Urothelium cell line (cell line): ENCODE data around the gene B4GALT3.
A peak's percentile ranks its signal among the peaks of the same experiment; 100 is the strongest.

Experiments
- DNase-seq: peaks from one replicate; pipeline ENCODE4 v3.0.0; 2011; ENCODE audit warnings: low spot score, mixed read lengths
- FAIRE-seq: peaks from 2 replicates; lab custom pipeline; 2011; peaks lifted over from hg19 to GRCh38; lab: Jason Lieb, UNC

Gene B4GALT3

DNA sequence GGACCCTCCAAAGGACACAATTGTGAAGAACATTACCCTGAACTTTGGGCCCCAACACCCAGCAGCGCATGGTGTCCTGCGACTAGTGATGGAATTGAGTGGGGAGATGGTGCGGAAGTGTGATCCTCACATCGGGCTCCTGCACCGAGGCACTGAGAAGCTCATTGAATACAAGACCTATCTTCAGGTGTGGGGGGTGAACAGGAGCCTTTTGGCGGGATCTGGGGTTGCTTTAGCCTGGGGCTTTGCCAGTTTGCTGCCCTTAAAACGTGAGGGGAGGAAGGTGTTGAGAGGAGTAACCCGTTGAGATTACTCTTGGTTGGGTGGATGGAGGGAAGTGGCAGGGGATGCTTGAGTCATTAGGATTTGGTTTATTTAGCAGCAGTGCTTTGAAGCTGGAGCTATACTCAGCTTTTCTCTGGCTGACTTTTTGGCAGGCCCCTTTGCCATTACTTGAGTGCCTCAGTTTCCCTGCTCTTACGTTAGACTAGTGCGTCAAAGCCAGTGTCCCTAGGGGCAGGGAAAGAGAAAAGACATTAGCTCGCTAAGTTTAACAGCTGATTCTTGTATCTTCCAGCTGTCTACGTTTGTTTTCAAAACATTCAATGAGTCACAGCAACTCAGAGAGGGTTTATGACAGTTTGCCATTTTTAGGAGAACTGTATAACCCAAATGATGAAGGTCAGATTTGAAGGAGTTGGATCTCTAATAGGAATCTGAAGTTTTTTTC lies 29.3 kb upstream of the B4GALT3 start:
- no peak for DNase-seq
- FAIRE-seq, result no peak

DNA sequence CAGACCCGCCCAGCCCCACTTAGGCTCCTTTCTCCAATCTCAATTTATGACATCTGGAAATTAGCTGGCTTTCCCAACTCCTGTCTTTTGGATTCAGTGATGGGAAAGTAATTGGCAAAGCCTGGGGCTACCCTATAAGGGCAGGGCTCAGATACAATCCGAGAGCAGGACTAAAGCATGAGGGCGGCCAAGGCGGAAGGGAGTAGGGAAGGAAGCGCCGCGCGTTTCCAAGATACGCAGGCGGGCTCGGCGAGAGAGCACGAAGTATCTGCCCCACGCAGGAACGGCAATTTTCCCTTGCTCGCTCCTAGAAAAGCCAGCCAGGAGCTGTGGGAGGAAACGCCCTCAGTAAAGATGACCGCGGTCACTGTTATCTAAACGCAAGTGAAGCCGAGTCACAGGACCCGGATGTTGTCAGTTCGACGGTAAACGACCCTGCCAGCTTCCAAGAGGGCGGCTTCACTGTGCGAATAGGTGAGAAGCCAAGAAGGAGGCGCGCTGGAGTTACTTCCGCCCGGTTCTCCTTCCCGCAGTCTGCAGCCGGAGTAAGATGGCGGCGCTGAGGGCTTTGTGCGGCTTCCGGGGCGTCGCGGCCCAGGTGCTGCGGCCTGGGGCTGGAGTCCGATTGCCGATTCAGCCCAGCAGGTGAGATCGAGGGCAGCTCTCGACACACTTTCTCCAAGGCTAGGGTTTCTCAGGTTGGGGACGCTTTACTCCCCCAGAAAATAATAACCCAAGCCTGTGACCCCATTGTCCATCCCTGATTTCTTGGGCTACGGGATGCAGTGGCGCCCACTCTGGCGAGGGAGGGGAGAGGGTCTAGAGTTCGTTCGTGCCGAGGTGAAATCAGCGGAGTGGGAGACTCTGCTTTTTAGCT lies 24.8 kb upstream of the B4GALT3 start, which contains the start of gene NDUFS2:
TSS of gene NDUFS2 (plus strand) at position 532 of the 877 bp plus-strand sequence. CDS start at position 551, 19 bp downstream.
- FAIRE-seq (no peak), DNase-seq (peak; percentile 96)

DNA sequence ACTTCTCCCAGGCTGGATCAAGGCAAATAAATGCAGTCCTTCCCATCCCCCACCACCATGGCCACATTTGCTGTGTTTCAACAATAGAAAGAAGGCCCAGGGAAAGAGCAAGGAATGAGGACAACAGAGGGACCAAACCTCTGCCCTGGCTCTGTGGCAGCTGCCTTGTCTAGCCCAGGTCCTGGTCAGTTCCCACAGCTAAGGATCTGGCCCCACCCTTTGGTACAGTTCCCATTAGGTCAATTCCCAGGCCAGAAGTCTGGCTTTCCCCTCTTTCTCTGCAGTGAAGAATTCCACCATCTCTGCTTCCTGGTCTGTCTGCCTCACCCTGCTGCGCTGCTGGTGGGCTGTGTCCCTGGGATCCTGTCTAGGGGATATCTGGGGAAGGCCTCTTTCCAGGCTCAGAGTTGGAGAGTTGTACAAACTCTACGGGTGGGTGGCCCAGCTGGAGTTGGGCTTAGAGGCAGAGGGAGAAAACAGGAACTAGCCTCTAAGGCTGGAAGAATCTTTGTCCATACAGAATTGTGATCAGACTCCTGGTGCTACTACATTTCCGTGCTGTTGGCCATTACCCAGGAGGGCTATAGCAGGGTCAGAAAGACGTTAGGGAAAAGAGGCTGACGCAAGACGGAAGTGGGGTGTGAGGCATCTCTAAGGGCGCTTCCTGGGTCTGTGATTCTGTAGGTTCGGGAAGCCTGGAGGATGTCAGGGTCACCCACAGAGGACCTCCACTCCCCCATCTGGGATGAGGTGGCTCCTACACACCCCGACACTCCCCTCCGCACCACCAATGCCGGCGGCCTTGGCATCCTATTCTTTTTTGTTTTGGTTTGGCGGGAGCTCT lies 23.9 kb upstream of the B4GALT3 start:
- DNase-seq, result no peak
- FAIRE-seq, result no peak

DNA sequence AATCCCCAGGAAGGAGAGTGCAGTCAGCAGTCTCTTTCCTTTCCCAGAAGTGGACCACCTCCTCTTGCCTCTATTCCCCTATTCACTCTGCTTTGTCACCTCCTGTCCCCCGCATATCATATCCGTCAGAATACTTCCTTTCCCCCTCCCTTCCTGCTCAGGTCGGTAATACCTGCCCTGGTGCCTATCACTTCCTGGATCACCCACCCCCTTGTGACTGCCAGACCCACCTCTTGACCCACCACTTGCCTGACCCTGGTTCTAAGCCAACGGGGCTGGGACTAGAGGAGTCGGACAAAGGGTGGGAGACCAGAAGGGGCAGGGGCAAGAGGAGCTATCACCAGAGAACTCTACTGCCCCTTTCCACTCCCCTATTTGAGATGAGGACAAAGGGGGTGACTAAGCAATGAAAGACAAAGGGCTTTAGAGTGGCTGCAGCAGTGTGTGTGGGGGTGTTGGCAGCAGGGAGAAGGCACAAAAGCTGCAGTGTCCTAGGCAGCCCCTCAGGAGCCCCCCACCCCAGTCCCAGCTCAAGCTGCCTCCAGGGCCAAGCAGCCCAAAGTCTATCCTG lies 23.2 kb upstream of the B4GALT3 start:
- no peak for FAIRE-seq
- DNase-seq, result no peak

DNA sequence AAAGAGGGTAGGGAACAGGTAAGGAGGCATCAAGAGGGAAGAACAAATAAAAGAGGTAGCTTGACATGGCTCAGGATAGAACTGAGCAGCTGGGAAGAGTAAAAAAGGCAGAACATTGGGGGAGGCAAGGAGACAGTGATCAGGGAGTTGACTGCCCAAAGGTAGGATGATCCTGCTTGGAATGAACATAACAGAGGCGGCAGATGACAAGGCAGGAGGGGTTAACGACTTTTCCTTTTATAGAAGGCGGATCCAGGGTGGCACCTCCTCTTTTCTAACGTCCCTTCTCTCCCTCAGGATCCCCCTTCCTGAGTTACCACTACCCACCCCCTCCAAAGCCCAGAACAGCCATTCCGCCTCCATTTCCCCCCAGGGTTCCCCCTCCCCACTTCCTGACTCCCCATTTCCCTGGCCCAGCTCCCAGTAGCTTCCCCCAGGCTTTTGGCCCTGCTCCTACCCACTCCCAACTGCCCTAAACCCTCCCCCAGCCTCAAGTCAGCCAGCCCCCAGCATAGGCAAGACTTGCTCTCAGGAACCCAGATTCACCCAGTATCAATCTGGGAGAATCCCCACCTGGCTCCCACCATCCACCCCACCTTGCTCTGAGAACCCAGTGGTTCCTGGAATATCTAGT lies 22.3 kb upstream of the B4GALT3 start:
- FAIRE-seq, result no peak
- no peak for DNase-seq

DNA sequence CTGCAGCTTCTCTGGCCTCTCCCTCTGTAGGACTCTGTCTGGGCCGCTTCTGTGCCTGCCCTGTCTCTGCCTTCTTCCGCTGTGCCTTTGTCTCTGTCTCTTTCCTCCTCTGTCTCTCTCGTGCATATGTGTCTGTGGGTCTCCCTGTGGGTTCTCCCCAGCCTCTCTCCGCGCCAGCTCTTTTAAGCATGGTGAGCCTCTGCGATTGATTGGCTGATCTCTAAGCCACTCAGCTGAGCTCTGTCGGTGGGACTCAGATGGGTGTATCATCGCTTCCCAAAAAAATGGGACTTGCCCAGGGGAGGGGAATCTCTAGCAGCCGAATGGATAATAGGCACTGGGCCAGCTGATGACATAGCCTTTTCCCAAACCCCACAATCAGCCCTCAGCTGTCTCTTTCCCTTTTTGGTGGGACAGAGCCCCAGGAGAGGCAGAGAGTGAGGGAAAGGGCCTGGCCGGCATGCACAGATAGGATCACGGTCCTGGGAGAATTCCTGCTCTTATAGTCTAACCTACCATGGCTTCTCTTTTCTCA lies 21.7 kb upstream of the B4GALT3 start, which contains the start of gene ADAMTS4:
TSS of gene ADAMTS4 (minus strand) at position 158 of the 535 bp plus-strand sequence. CDS start 427 bp downstream, outside the sequence.
- no peak for DNase-seq
- FAIRE-seq, result no peak

DNA sequence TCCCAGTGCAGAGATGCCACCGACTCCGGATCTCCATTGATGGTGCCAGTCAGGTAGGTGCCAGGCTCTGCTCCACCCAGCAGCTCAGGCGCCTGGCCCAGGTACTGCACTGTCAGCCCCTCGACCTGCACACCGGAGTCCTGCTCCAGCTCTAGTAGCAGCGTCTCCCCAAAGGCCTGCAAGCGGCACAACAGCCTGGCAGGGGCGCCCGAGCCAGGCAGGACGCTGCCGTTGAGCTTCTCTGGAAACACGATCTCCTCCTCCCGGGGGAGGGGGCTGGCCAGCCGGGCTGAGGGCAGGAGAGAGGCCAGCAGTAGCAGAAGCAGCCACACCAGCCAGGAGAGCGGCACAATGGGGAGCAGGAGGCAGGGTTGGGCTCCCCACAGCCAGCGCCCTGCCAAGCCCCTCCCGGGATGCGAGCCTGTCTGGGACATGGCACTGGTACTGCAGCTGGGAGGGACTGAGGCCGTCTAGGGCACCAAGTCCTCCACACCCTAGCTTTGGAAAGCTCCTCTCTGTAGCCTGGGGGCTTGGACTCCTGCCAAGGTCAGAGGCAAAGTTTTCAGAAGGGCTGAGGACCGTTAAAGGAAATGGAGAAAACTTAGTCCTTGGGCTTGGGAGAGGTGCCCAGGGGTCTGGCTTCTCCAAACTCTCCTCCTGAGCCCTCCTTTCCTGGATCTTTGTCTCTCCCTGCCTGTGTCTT lies 21.0 kb upstream of the B4GALT3 start:
- DNase-seq, result no peak
- FAIRE-seq, result no peak

DNA sequence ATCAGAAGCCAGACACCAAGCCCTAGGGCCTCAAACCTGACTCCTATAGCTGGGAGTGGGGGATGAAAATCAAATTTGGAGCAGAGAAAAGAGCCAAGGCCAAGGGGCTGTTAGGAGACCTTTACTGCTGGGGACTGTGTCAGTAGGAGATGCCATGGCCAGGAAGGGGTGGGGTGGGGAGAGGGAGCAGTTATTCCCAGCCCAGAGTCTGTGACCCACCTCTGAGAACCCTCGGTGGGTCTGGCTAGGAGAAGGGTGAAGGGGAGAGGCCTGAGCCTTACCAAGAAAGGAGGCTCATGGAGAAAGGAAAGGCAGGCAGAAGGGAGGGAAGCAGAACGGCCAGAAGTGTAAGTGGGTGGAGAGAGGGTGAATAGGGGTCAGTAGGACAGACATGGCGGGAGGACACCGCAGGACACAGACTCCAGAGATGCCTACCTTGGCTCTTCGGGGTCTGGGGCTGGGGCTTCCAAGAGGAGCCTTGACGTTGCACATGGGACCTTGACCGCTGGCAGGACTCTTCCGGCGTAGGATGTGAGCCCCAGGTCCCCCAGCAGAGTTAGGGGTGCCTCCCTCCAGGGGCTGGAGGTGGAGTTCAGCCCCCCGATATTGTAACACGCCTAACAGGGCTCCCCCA lies 20.4 kb upstream of the B4GALT3 start:
- DNase-seq, result no peak
- FAIRE-seq, result no peak

DNA sequence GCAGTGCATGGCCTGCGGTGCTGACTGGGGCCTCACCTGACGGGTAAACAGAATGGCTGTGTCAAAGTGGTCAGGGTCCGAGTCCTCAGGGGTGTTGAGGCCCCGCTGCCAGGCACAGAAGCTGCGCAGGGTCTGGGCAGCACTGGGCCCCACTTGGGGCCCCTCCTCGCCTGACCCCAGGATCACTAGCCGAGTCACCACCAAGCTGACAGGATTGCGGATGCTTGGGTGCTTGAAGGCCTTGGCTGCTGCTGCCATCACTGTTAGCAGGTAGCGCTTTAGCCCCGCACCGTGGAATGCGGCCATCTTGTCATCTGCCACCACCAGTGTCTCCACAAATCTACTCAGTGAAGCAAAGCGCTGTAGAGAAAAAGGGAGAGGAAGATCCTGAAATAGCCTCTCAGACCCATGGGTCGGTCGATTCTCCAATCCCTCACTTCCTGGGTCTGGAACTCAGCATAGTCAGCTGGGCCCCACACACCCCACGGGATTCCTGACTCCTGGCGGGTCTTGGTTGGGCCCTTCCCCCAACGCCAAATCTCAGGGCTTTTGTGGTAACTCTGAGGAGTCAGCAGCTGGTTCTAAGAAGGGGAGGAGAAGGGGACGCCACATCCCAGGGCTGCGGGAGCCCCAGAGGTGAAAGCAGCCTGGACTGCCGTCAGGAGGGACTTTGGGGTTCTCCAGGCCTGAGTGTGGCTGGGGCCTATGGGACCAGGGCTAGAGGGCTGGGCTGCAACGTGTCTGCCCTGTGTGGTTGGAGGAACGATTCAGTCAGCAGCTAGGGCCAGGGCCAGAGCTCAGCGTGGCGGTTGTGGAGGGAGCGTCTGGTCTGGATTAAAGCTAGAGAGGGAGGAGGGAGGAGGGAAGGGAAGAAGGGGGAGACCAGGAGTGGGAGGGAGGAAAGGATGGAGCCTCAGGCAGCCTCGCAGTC lies 19.5 kb upstream of the B4GALT3 start:
- DNase-seq (no peak), FAIRE-seq (no peak)

DNA sequence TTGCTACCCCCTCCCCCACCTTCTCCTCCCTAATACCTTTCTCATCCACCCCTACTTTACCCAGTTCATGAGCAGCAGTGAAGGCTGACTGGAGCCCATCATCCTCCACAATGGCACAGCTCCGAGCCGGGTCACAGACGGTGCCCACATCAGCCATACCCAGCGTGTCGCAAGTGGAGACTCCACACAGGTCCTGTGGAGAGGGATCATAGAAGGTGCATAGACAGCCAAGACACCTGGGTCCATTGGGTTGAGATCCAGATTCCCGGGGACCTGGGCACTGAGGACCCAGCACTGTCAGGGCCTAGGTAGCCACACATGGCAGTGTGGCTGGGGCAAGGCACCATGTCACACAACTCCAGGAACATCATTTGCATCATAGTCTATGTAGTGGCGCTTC lies 18.8 kb upstream of the B4GALT3 start:
- DNase-seq (no peak), FAIRE-seq (no peak)

DNA sequence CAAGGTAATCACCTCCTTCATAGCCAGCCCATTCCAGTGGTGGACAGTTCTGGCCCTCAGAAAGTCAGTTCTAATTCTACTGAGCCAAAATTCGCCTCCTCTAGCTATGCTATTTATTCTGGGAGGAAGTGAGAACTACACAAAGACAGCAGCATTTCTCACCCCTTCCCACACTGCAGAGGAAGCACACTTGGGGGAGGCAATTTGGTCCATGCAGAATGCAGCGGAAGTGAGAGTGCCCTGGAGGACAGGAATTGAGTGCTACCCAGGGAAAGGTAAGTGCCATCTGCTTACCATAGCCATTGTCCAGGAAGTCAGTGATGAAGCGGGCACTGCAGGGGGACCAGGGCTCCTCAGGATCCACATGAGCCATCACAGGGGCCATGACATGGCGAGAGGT lies 17.9 kb upstream of the B4GALT3 start:
- DNase-seq (no peak), FAIRE-seq (no peak)

DNA sequence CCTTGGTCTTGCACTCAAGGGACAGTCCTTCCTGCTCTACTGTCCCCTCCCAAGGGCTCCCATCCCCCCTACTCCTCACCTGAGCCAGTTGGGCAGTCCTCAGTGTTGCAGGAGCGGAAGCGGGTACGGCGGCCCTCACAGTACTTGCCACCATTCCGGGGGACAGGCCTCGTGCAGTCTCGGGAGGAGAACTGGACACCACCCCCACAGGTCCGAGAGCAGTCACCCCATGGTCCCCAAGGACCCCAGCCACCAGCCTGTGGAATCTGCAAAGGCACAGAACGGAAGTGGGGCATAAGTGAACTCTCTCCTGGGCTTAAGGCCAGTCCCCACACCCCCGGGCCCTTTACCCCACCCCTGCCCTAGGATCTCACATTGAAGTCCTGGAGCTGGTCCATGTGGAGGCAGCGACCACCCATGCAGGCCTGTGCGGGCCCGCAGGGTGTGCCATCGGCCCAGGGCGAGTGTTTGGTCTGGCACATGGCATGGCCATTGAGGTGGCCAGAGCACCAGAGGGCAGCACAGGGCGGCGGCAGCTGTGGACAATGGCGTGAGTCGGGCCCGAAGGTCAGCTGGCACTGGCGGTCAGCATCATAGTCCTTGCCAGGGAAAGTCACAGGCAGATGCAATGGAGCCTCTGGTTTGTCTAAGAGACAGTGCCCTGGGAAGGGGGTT lies 16.4 kb upstream of the B4GALT3 start:
- FAIRE-seq, result no peak
- no peak for DNase-seq

DNA sequence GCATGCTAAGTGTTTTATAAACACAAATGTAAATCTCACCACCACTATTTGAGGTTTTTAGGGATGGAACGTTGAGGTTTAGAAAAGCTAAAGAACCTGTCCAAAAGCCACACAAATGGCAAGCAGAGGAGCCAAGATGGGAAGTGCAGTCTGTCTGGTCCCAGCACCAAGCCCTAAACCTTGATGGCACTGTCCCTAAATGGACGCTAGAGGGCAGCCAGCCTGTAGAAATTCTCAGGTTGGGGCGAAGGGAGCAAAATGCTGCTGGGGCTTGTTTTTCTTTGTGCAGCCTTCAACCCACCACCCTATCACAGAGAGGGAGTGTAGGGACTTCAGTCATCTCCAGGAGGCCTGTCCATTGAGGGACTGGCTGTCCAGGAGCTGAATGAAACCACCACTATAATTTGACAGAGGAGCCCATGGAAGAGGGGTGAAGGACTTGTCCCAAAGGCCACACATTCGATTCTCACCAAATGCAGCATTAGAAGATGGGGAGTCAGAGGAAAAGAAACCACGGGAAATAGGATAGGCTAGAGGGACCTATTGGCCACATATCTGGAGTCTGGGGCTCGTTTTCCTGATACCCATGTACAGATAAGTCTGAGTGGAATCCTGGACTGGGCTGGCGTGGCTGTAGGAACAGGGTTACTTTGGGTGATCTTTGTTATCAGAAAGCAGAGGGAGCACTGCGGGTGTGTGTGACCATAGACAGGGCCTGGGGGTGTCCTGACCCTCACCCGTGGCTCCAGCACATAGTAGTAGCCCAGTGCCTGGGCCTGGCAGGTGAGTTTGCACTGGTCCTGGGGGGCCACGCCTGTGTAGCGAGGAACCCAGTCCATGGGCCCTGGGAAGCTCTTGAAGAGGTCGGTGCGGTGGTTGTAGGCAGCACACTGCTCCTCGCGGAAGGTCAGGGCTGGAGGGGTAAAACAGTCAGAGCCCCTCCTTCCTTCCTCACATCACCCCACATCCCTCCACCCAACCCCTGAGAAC lies 15.5 kb upstream of the B4GALT3 start:
- DNase-seq (peak; percentile 80), FAIRE-seq (no peak)

DNA sequence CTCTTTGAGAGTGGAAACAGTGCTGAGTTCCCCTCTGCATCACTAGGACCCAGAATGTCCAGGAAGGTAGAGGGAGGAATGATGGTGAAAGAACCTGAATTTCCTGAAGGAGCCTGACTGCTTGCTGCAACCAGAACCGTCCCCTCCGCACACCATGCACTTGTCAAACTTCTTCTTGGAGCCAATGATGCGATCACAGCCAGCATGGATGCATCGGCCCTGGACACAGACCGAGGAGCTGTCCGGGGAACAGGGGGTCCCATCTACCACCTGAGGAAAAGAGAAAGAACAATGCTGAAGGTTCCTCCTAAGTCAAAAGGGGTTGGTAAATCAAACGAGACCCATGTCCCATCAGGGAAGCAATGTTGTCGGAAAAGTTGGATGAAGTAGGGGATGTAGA lies 14.7 kb upstream of the B4GALT3 start:
- no peak for FAIRE-seq
- no peak for DNase-seq

DNA sequence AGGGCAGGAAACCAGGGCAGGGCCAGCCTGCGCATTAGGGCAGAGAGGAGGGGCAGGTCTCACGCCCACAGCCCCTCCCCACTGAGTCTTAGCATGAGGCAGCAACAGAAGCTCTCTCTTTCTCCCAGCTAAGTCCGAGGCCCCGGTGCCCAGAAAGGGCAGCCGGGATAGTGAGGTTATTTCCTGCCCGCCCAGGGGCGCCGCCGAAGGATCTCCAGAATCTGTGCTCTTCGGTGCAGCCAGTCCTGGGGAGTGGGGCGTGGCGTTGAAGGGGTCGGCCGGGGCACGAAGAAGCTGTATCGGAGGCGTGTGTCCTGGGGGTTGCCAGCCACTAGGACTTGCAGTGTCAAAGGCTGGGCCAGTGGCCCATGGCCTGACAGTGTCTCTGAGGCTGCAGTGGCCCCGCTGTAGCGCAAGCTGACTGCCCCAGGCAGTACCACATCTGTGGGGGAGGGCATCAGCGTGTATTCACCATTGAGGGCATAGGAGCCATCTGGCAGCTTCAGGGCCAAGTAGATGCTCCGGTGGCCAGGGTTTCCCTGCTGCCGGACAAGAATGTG lies 13.7 kb upstream of the B4GALT3 start:
- DNase-seq (no peak), FAIRE-seq (no peak)

DNA sequence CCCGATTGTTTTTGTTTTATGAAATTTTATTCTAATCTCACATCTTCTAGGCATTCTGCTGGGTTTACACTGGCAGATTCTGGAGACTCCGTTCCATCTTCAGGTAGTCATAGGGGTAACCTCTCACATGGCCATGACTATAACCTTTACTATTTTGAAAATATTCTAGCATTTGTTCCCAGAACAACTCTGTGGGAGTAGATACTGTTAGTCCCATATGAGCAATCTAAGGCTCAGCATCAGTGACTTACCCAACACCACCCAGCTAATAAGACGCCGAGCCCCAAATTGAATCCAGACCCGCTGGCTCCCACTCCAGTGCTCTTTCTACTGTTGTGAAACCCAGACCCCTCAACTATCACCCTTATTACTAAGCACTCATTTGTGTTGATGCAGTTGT lies 11.7 kb upstream of the B4GALT3 start:
- DNase-seq (no peak), FAIRE-seq (no peak)
